GM23338 (cell line): Measurements from ENCODE around the gene LMX1B. TPM values are rescaled to one million over a fixed set of nuclear protein-coding genes. Genes with fewer than 3 reads are reported as not detected.

ENCODE experiments used
- ATAC-seq: fragments of 200-7000 bp; cut with Tn5 transposase; 3 replicates; pipeline ENCODE4 v1.9.1; 2020
- DNase-seq: peaks from one replicate; pipeline ENCODE4 v3.0.0-alpha.2; 2015; ENCODE audit warnings: low spot score
- H2AFZ ChIP-seq: fragments of 200-600 bp; sonication (generic); 2 replicates; pipeline ENCODE4 v1.8.0; 2016; ENCODE audit warnings: antibody characterized with exemption, mild to moderate bottlenecking, moderate library complexity
- H3F3A ChIP-seq: fragments of 200-600 bp; sonication (generic); replicated peaks from 2 replicates; pipeline ENCODE4 v1.8.0; 2017; ENCODE audit warnings: antibody characterized with exemption, mixed run types, low read depth
- H3K27ac ChIP-seq: fragments of 200-600 bp; sonication (generic); 2 replicates; pipeline ENCODE4 v1.6.1; 2016; ENCODE audit warnings: low read depth
- H3K27me3 ChIP-seq: fragments of 200-600 bp; sonication (generic); 2 replicates; pipeline ENCODE4 v1.8.0; 2016; ENCODE audit warnings: mild to moderate bottlenecking, mixed run types, moderate library complexity; ENCODE audit not compliant: insufficient read depth
- H3K36me3 ChIP-seq: fragments of 200-600 bp; sonication (generic); 2 replicates; pipeline ENCODE4 v1.8.0; 2016; ENCODE audit warnings: mild to moderate bottlenecking; ENCODE audit not compliant: insufficient read depth
- H3K4me1 ChIP-seq: fragments of 200-600 bp; sonication (generic); 2 replicates; pipeline ENCODE4 v1.8.0; 2016; ENCODE audit warnings: mild to moderate bottlenecking, moderate library complexity; ENCODE audit not compliant: insufficient read depth
- H3K4me2 ChIP-seq: fragments of 200-600 bp; sonication (generic); 2 replicates; pipeline ENCODE4 v1.7.1; 2017; ENCODE audit warnings: mixed run types
- H3K4me3 ChIP-seq: fragments of 200-600 bp; sonication (generic); 2 replicates; pipeline ENCODE4 v1.6.1; 2016; ENCODE audit warnings: mixed run types
- H3K79me2 ChIP-seq: fragments of 200-600 bp; sonication (generic); replicated peaks from 2 replicates; pipeline ENCODE4 v1.8.0; 2017; ENCODE audit warnings: mild to moderate bottlenecking; ENCODE audit not compliant: insufficient read depth
- H3K9me2 ChIP-seq: fragments of 200-600 bp; sonication (generic); 2 replicates; pipeline ENCODE4 v1.8.0; 2017; ENCODE audit not compliant: insufficient read depth
- H4K20me1 ChIP-seq: fragments of 200-600 bp; sonication (generic); replicated peaks from 2 replicates; pipeline ENCODE4 v1.8.0; 2017; ENCODE audit warnings: mild to moderate bottlenecking; ENCODE audit not compliant: insufficient read depth
- H3K27ac Mint-ChIP-seq: 2 replicates; pipeline ENCODE4 v1.8.0; 2020; ENCODE audit warnings: inconsistent platforms, mild to moderate bottlenecking, moderate library complexity, mixed read lengths
- H3K27me3 Mint-ChIP-seq: 3 replicates; pipeline ENCODE4 v1.8.0; 2022; ENCODE audit warnings: low read depth, mild to moderate bottlenecking, moderate library complexity, mixed read lengths, inconsistent platforms; ENCODE audit not compliant: insufficient read depth, poor library complexity
- H3K36me3 Mint-ChIP-seq: 3 replicates; pipeline ENCODE4 v1.8.0; 2021; ENCODE audit warnings: low read depth, mild to moderate bottlenecking, inconsistent platforms, moderate library complexity, mixed read lengths
- H3K4me1 Mint-ChIP-seq: 3 replicates; pipeline ENCODE4 v1.8.0; 2020; ENCODE audit warnings: mild to moderate bottlenecking, inconsistent platforms, mixed read lengths
- H3K4me3 Mint-ChIP-seq: 3 replicates; pipeline ENCODE4 v1.8.0; 2021; ENCODE audit warnings: moderate library complexity, mild to moderate bottlenecking, inconsistent platforms, mixed read lengths
- H3K9me3 Mint-ChIP-seq: 3 replicates; pipeline ENCODE4 v1.8.0; 2020; ENCODE audit warnings: moderate library complexity, mild to moderate bottlenecking, inconsistent platforms, mixed read lengths
- CREB1 ChIP-seq: fragments of 250-450 bp; sonication (Bioruptor Pico); IDR thresholded peaks from 2 replicates; pipeline ENCODE4 v1.5.0; 2020; ENCODE audit warnings: low read depth, mild to moderate bottlenecking, moderate library complexity
- ETS1 ChIP-seq: IDR thresholded peaks from 2 replicates; pipeline ENCODE4 v1.6.1; 2016; ENCODE audit warnings: antibody characterized with exemption
- EZH2 ChIP-seq: fragments of 200-600 bp; sonication (generic); IDR thresholded peaks from one replicate; pipeline ENCODE4 v1.8.0; 2017; ENCODE audit warnings: antibody characterized with exemption, mild to moderate bottlenecking, low read depth; ENCODE audit not compliant: unreplicated experiment
- STAT1 ChIP-seq: IDR thresholded peaks from one replicate; pipeline ENCODE4 v1.6.1; 2016; ENCODE audit warnings: antibody characterized with exemption; ENCODE audit not compliant: unreplicated experiment
- ZNF331 ChIP-seq: fragments of 250-450 bp; sonication (Bioruptor Pico); IDR thresholded peaks from 2 replicates; pipeline ENCODE4 v1.5.0; 2020; ENCODE audit warnings: low read depth, mild to moderate bottlenecking, moderate library complexity
- polyA plus RNA-seq: library from polyadenylated mRNA; unstranded; fragments of >200 nt; fragmentation: Nextera tagmentation; extraction: Ambion mirVana; gene quantifications from 2 replicates; pipeline ENCODE4 v1.2.1, GENCODE V29; 2016
- total RNA-seq: library from RNA; depleted of rRNA; stranded (reverse); fragments of >200 nt; shearing (Covaris generic); gene quantifications from 2 replicates; pipeline ENCODE4 v1.2.3, GENCODE V29; 2014
- TF ChIP-seq, protein P1 (sequence below): fragments of 250-450 bp; sonication (Bioruptor Pico); IDR thresholded peaks from 2 replicates; pipeline ENCODE4 v1.5.0; 2020; ENCODE audit warnings: mild to moderate bottlenecking, moderate library complexity
- TF ChIP-seq, protein P2 (sequence below): IDR thresholded peaks from one replicate; pipeline ENCODE4 v1.6.1; 2018; ENCODE audit warnings: antibody characterized with exemption; ENCODE audit not compliant: unreplicated experiment

The LMX1B gene
- total and polyA plus RNA-seq, 2 experiments from 2014 or later: 0.08 to 0.21 TPM

GRCh38 chr9:126733005-126733404 lies 119.3 kb downstream of the LMX1B start:
- Histone ChIP-seq H3K9me2 (no peaks in the 10 kb centered on the region), H2AFZ (peak overlapping the region; percentile 78), H4K20me1 (no peaks in the 10 kb centered on the region), H3K27me3 (no peaks in the 10 kb centered on the region), H3K36me3 (no peaks in the 10 kb centered on the region), H3K4me1 (no peaks in the 10 kb centered on the region), H3F3A (no peaks in the 10 kb centered on the region), H3K4me3 (no peak overlapping the region), H3K79me2 (no peaks in the 10 kb centered on the region), H3K4me2 (no peak overlapping the region), H3K27ac (no peak overlapping the region)
- Mint-ChIP-seq H3K36me3 (peaks cover 6% of the 10 kb centered on the region; the same call in 2 of the 3 replicates), H3K9me3 (peaks cover 23% of the 10 kb centered on the region), H3K4me3 (no peak overlapping the region), H3K27ac (no peak overlapping the region), H3K4me1 (no peaks in the 10 kb centered on the region), H3K27me3 (no peaks in the 10 kb centered on the region)
- ATAC-seq (no peak), DNase-seq (no peak)
- TF ChIP-seq EZH2: no peak
- no peak for TF ChIP-seq STAT1
- no peak for TF ChIP-seq ZNF331
- TF ChIP-seq, protein P1, sequence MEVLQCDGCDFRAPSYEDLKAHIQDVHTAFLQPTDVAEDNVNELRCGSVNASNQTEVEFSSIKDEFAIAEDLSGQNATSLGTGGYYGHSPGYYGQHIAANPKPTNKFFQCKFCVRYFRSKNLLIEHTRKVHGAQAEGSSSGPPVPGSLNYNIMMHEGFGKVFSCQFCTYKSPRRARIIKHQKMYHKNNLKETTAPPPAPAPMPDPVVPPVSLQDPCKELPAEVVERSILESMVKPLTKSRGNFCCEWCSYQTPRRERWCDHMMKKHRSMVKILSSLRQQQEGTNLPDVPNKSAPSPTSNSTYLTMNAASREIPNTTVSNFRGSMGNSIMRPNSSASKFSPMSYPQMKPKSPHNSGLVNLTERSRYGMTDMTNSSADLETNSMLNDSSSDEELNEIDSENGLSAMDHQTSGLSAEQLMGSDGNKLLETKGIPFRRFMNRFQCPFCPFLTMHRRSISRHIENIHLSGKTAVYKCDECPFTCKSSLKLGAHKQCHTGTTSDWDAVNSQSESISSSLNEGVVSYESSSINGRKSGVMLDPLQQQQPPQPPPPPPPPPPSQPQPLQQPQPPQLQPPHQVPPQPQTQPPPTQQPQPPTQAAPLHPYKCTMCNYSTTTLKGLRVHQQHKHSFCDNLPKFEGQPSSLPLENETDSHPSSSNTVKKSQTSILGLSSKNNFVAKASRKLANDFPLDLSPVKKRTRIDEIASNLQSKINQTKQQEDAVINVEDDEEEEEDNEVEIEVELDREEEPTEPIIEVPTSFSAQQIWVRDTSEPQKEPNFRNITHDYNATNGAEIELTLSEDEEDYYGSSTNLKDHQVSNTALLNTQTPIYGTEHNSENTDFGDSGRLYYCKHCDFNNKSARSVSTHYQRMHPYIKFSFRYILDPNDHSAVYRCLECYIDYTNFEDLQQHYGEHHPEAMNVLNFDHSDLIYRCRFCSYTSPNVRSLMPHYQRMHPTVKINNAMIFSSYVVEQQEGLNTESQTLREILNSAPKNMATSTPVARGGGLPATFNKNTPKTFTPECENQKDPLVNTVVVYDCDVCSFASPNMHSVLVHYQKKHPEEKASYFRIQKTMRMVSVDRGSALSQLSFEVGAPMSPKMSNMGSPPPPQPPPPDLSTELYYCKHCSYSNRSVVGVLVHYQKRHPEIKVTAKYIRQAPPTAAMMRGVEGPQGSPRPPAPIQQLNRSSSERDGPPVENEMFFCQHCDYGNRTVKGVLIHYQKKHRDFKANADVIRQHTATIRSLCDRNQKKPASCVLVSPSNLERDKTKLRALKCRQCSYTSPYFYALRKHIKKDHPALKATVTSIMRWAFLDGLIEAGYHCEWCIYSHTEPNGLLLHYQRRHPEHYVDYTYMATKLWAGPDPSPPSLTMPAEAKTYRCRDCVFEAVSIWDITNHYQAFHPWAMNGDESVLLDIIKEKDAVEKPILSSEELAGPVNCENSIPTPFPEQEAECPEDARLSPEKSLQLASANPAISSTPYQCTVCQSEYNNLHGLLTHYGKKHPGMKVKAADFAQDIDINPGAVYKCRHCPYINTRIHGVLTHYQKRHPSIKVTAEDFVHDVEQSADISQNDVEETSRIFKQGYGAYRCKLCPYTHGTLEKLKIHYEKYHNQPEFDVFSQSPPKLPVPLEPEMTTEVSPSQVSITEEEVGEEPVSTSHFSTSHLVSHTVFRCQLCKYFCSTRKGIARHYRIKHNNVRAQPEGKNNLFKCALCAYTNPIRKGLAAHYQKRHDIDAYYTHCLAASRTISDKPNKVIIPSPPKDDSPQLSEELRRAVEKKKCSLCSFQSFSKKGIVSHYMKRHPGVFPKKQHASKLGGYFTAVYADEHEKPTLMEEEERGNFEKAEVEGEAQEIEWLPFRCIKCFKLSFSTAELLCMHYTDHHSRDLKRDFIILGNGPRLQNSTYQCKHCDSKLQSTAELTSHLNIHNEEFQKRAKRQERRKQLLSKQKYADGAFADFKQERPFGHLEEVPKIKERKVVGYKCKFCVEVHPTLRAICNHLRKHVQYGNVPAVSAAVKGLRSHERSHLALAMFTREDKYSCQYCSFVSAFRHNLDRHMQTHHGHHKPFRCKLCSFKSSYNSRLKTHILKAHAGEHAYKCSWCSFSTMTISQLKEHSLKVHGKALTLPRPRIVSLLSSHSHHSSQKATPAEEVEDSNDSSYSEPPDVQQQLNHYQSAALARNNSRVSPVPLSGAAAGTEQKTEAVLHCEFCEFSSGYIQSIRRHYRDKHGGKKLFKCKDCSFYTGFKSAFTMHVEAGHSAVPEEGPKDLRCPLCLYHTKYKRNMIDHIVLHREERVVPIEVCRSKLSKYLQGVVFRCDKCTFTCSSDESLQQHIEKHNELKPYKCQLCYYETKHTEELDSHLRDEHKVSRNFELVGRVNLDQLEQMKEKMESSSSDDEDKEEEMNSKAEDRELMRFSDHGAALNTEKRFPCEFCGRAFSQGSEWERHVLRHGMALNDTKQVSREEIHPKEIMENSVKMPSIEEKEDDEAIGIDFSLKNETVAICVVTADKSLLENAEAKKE (CRISPR knock-in tag): no peak
- TF ChIP-seq ETS1: no peak
- TF ChIP-seq, protein P2, sequence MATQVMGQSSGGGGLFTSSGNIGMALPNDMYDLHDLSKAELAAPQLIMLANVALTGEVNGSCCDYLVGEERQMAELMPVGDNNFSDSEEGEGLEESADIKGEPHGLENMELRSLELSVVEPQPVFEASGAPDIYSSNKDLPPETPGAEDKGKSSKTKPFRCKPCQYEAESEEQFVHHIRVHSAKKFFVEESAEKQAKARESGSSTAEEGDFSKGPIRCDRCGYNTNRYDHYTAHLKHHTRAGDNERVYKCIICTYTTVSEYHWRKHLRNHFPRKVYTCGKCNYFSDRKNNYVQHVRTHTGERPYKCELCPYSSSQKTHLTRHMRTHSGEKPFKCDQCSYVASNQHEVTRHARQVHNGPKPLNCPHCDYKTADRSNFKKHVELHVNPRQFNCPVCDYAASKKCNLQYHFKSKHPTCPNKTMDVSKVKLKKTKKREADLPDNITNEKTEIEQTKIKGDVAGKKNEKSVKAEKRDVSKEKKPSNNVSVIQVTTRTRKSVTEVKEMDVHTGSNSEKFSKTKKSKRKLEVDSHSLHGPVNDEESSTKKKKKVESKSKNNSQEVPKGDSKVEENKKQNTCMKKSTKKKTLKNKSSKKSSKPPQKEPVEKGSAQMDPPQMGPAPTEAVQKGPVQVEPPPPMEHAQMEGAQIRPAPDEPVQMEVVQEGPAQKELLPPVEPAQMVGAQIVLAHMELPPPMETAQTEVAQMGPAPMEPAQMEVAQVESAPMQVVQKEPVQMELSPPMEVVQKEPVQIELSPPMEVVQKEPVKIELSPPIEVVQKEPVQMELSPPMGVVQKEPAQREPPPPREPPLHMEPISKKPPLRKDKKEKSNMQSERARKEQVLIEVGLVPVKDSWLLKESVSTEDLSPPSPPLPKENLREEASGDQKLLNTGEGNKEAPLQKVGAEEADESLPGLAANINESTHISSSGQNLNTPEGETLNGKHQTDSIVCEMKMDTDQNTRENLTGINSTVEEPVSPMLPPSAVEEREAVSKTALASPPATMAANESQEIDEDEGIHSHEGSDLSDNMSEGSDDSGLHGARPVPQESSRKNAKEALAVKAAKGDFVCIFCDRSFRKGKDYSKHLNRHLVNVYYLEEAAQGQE: no peak
- no peak for TF ChIP-seq CREB1 (CRISPR knock-in tag)
